Right lobe of liver (tissue), 4 donors: ENCODE results near the gene TMPRSS9.

Experiments
- POLR2A ChIP-seq: fragments of 450-650 bp; IDR thresholded peaks from one replicate; pipeline ENCODE4 v1.6.1; 2017; ENCODE audit warnings: antibody characterized with exemption, mild to moderate bottlenecking
- TF ChIP-seq, protein P1 (sequence below), 4 donors: fragments of 200-600 bp in 3 of 4; fragments of 450-650 bp in 1 of 4; IDR thresholded peaks; one replicate each; pipeline versions ENCODE4 v1.5.1 to v1.8.0; 2016 to 2022; ENCODE audit warnings: antibody characterized with exemption in 4 of 4, mild to moderate bottlenecking in 2 of 4
- donor health status: DM: no; HTN: no; CAD: no.
- donor health status: DM: no; HTN: no; CAD: no.
- donor health status: DM: no; HTN: yes; CAD: no.

DNA sequence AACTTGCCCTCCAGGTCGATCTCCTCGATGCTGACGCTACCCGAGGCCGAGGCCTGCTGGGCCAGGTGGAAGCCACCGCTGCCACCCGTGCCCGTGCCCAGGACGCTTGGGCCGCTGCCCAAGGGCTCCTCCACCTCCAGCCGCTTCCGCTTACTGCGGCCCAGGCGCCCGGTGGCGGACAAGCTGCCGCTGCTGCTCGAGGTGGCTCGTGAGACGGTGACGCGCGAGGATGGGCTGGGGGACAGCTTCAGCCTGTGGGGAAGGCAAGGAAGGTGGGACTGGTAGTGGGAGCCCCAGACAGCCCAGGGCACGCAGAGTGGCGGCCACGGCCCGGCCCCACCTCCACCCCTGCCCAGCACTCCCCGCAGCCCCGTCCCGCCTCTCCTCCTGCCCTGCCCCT lies 73.8 kb downstream of the TMPRSS9 start:
- TF ChIP-seq, protein P1, sequence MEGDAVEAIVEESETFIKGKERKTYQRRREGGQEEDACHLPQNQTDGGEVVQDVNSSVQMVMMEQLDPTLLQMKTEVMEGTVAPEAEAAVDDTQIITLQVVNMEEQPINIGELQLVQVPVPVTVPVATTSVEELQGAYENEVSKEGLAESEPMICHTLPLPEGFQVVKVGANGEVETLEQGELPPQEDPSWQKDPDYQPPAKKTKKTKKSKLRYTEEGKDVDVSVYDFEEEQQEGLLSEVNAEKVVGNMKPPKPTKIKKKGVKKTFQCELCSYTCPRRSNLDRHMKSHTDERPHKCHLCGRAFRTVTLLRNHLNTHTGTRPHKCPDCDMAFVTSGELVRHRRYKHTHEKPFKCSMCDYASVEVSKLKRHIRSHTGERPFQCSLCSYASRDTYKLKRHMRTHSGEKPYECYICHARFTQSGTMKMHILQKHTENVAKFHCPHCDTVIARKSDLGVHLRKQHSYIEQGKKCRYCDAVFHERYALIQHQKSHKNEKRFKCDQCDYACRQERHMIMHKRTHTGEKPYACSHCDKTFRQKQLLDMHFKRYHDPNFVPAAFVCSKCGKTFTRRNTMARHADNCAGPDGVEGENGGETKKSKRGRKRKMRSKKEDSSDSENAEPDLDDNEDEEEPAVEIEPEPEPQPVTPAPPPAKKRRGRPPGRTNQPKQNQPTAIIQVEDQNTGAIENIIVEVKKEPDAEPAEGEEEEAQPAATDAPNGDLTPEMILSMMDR (IDR thresholded peaks at IDR 0.05), result no peak
- no peak for TF ChIP-seq POLR2A
